ENCODE results near the gene CYTIP. TPM values are rescaled to one million over a fixed set of nuclear protein-coding genes. Genes with fewer than 3 reads are reported as not detected.

Gene CYTIP
- not detected in 2 replicates for total RNA-seq

GRCh38 chr2:157443795-157444640 lies at the start of gene CYTIP:
TSS of gene CYTIP (minus strand) at chr2:157444089. CDS start at chr2:157444020, 69 bp downstream.

Other genes with a start within 250 kb of the CYTIP start
- gene GALNT5, start 186.4 kb downstream of the CYTIP start, total RNA-seq: 48.1 and 67.4 TPM in 2 replicates
- not detected in 2 replicates for gene ERMN, start 118.3 kb downstream of the CYTIP start, total RNA-seq
- gene ACVR1C, start 184.8 kb upstream of the CYTIP start, total RNA-seq: under 0.01 and 0.09 TPM in 2 replicates

Data from airway epithelial cell (primary cell).